PFSK-1 (cell line): ENCODE data around the gene GSTP1.

ENCODE experiments used
- FOXP2 ChIP-seq: optimal IDR thresholded peaks from 2 replicates; pipeline ENCODE3; 2011; ENCODE audit warnings: borderline replicate concordance, control low read depth, inconsistent platforms; ENCODE audit not compliant: insufficient read depth; ENCODE audit errors: extremely low read length, extremely low read depth
- POLR2AphosphoS5 ChIP-seq: IDR thresholded peaks from 2 replicates; pipeline ENCODE4 v1.6.1; 2012; ENCODE audit warnings: low read depth, mild to moderate bottlenecking, control low read depth, low read length, moderate library complexity
- SIN3A ChIP-seq: IDR thresholded peaks from 2 replicates; pipeline ENCODE4 v1.6.1; 2012; ENCODE audit warnings: mild to moderate bottlenecking, low read length, moderate library complexity, borderline replicate concordance; ENCODE audit not compliant: insufficient read depth
- TAF1 ChIP-seq: IDR thresholded peaks from 2 replicates; pipeline ENCODE4 v1.6.1; 2012; ENCODE audit warnings: low read length, control low read depth, borderline replicate concordance; ENCODE audit not compliant: insufficient read depth
- TF ChIP-seq, protein P1 (sequence below), 2 experiments: IDR thresholded peaks; 2 replicates each; pipeline versions ENCODE4 v1.6.1 to v1.8.0; 2011 to 2012; ENCODE audit warnings: low read depth in 2 of 2, low read length in 2 of 2, control low read depth in 1 of 2, inconsistent platforms in 1 of 2, mild to moderate bottlenecking in 1 of 2, moderate library complexity in 1 of 2; ENCODE audit not compliant: insufficient read depth in 1 of 2

DNA sequence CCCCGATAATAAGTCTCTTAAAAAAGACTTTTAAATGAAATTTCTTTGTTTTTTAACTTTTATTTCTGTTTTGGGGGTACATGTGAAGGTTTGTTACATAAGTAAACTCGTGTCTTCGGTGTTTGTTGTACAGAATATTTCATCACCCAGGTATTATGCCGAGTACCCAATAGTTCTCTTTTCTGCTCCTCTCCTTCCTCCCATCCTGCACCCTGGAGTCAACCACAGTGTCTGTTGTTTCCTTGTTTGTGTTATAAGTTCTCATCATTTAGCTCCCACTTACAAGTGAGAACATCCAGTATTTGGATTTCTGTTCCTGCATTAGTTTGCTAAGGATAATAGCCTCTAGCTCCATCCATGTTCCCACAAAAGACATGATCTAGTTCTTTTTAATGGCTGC is 1.6 kb upstream of the GSTP1 start:
- no peak for TF ChIP-seq POLR2AphosphoS5
- no peak for TF ChIP-seq SIN3A
- TF ChIP-seq TAF1 = no peak
- TF ChIP-seq, protein P1, sequence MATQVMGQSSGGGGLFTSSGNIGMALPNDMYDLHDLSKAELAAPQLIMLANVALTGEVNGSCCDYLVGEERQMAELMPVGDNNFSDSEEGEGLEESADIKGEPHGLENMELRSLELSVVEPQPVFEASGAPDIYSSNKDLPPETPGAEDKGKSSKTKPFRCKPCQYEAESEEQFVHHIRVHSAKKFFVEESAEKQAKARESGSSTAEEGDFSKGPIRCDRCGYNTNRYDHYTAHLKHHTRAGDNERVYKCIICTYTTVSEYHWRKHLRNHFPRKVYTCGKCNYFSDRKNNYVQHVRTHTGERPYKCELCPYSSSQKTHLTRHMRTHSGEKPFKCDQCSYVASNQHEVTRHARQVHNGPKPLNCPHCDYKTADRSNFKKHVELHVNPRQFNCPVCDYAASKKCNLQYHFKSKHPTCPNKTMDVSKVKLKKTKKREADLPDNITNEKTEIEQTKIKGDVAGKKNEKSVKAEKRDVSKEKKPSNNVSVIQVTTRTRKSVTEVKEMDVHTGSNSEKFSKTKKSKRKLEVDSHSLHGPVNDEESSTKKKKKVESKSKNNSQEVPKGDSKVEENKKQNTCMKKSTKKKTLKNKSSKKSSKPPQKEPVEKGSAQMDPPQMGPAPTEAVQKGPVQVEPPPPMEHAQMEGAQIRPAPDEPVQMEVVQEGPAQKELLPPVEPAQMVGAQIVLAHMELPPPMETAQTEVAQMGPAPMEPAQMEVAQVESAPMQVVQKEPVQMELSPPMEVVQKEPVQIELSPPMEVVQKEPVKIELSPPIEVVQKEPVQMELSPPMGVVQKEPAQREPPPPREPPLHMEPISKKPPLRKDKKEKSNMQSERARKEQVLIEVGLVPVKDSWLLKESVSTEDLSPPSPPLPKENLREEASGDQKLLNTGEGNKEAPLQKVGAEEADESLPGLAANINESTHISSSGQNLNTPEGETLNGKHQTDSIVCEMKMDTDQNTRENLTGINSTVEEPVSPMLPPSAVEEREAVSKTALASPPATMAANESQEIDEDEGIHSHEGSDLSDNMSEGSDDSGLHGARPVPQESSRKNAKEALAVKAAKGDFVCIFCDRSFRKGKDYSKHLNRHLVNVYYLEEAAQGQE (IDR thresholded peaks at IDR 0.05; ENCODE audit: insufficient read depth in 1 of 2, low read depth in 2 of 2, low read length in 2 of 2) = no peak
- TF ChIP-seq FOXP2 = no peak
